Sigmoid colon (tissue), 4 donors: Measurements from ENCODE around the gene GPR18.

Source experiments
- EP300 ChIP-seq, 4 donors: sonication (generic); formaldehyde crosslinking; IDR thresholded peaks; one replicate each; pipeline ENCODE4 v1.6.1; 2017; ENCODE audit warnings: antibody characterized with exemption in 4 of 4
- POLR2A ChIP-seq, 2 donors: fragments of 450-650 bp; IDR thresholded peaks; one replicate each; pipeline ENCODE4 v1.6.1; 2016; ENCODE audit warnings: antibody characterized with exemption in 2 of 2, mild to moderate bottlenecking in 2 of 2, moderate library complexity in 2 of 2
- TF ChIP-seq, protein P1 (sequence below), 4 experiments: fragments of 450-650 bp in 3 of 4; fragments of 200-600 bp in 1 of 4; IDR thresholded peaks; one replicate each; pipeline ENCODE4 v1.5.1; 2016 to 2019; ENCODE audit warnings: antibody characterized with exemption in 4 of 4, mild to moderate bottlenecking in 3 of 4, moderate library complexity in 2 of 4

DNA sequence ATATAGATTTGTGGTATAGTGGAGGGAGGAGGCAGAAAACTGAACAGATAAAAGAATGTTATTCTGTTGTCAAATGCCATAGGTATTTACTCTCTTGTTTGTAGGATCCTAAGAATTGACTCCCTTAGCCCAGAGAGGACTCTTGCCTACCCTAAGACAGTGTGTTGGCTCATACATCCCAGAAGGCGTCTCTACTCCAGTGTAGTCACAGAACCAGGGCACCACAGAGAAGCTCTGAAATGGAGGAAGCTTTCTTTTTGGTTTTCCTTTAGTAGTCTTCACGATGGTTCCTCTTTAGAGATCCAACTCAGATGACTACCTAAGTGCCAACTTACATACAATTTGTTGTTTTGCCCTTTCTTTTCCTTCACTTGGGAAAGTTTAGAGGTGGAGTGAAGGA, 35.0 kb upstream of the GPR18 start:
- TF ChIP-seq POLR2A (IDR thresholded peaks at IDR 0.05) (no peak), EP300 (IDR thresholded peaks at IDR 0.05) (no peak)
- TF ChIP-seq, protein P1, sequence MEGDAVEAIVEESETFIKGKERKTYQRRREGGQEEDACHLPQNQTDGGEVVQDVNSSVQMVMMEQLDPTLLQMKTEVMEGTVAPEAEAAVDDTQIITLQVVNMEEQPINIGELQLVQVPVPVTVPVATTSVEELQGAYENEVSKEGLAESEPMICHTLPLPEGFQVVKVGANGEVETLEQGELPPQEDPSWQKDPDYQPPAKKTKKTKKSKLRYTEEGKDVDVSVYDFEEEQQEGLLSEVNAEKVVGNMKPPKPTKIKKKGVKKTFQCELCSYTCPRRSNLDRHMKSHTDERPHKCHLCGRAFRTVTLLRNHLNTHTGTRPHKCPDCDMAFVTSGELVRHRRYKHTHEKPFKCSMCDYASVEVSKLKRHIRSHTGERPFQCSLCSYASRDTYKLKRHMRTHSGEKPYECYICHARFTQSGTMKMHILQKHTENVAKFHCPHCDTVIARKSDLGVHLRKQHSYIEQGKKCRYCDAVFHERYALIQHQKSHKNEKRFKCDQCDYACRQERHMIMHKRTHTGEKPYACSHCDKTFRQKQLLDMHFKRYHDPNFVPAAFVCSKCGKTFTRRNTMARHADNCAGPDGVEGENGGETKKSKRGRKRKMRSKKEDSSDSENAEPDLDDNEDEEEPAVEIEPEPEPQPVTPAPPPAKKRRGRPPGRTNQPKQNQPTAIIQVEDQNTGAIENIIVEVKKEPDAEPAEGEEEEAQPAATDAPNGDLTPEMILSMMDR (IDR thresholded peaks at IDR 0.05) = no peak
